NCI-H774 (cell line): ENCODE results near the gene TXNDC16.

Source experiments
- DNase-seq: peaks from one replicate; lab custom pipeline; 2025; lab: John Stamatoyannopoulos, UW

The TXNDC16 gene

GRCh38 chr14:52391881-52392615 is 160.3 kb downstream of the TXNDC16 start:
- DNase-seq, result no peak
